GM18951 (cell line): ENCODE data around the gene SYDE2.

Experiments
- POLR2A ChIP-seq: IDR thresholded peaks from 4 replicates; pipeline ENCODE4 v1.6.1; 2011; ENCODE audit warnings: mild to moderate bottlenecking; ENCODE audit not compliant: insufficient read length, insufficient read depth; ENCODE audit errors: extremely low read depth
- in situ Hi-C: fragments of 300-500 bp; cut with MboI; formaldehyde crosslinking; loops from one replicate; pipeline ENCODE4 v1.12.0; 2022; ENCODE audit warnings: low sequenced_read_pairs, mixed read lengths, inconsistent platforms; ENCODE audit not compliant: unreplicated experiment

The SYDE2 gene

GRCh38 chr1:85109475-85109874 lies 91.3 kb downstream of the SYDE2 start:
- in situ Hi-C loops = no loop called here
- no peak for TF ChIP-seq POLR2A
